LHCN-M2 (cell line): Measurements from ENCODE around the gene RIN3. TPM values are rescaled to one million over a fixed set of nuclear protein-coding genes. Genes with fewer than 3 reads are reported as not detected.
"Not testable (repeated sequence)": the region's sequence is repeated elsewhere in the genome, so short reads cannot be mapped to it uniquely, and the experiment has no call there.

Experiments used
- DNase-seq: peaks from one replicate; pipeline ENCODE4 v3.0.0-alpha.2; 2012; ENCODE audit warnings: low read depth
- total RNA-seq: library from RNA; depleted of rRNA; stranded (reverse); fragments of >200 nt; gene quantifications from 2 replicates; pipeline ENCODE4 v1.2.3, GENCODE V29; 2014

The RIN3 gene
- total RNA-seq, 1 experiment from 2014 or later = 1.5 TPM

DNA sequence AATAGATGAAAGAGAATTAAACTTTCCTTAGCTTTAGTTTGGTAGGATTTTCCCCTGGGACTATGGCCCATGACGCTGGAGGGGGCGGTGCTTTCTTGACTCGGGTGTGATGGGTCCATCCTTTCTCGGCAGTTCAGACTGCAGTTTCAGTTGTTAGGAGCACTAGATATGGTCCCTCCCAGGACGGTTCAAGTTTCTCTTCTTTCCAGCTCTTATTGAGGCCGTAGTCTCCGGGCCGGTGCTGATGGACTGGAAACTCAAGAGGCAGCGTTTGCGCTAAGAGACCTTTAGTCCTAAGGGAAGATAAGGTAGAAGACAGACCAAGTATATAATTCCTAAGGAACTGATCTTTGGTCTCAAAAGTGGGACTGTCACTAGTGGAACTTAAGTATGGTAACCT lies 111.2 kb downstream of the RIN3 start:
- no peak for DNase-seq

DNA sequence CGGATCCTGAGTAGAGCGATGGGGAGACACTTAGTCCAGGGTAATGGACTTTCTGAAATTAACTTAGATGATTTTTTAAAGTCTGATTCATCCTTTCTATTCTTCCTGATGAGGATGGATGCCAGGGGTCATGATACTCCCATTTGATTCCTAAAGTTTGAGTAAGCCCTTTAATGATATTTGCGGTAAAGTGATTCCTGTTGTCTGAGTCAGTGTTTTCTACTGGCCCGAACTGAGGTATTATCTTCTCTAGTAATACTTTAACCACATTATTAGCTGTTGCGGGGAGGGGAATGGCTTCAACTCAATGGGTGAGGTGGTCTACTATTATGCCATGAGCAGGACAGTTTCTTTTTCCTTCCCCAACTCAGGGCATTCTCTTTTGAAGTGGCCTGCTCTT lies 111.6 kb downstream of the RIN3 start:
- DNase-seq = peak; percentile 89

DNA sequence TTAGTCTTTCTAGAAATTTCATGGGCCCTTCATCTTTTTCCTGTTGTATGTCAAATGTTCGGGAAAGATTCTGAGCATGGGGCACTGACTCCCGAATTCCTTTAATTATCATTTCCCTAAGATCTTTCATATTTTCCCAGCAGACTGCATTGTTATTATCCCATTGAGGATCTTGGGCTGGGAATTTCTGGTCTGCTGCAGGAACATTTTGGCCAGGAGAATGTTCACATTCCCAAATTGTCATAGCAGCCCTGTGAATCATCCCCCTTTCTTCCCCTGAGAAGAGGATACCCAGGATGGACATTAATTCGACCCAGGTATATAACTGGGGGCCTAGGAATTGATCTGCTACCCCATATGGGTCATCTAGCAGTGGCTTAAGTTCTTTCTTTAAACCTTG lies 112.5 kb downstream of the RIN3 start:
- peak; percentile 53 for DNase-seq

DNA sequence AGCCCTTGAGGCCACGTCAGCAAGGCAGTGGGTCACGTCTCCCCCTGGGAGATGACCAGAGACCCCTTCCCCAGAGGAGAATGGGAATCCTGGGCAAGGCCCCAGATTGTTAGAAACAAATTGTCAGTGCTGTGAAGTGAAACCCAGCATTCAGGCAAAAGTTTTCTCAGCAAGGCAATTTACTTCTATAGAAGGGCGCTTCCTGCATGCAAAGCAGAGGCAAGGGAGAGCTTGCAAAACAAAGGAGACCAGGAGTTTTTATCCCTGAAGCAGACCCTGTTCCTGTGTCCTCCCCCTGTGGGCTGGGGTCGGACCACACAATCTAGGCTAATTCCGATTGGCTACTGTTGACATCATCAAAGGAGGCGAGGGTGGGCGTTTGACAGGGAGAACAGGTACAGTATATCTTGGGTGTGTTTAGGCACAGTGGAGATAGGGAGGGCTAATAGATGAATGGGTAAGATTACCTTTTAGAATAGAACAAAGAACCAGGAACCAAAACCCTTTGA lies 114.2 kb downstream of the RIN3 start:
- DNase-seq = no peak

DNA sequence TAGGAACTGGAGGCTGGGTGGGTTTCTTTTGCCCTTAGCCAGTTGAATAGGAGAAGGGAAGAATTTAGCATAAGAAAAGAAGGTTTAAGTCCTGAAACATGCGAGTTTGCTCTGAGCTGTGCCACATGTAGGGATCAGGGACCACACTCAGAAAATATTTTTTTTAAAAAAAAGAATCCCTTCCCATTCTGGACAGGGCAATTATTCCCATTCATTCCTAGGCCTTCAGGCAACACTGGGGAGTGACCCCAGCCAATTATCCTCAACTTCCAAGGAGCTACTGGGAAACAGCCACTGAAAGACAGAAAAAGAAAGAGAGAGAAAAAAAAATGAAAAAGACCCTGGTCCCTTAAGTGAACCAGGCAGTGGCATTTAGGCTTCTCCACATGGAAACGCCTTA lies 115.1 kb downstream of the RIN3 start:
- DNase-seq = no peak

DNA sequence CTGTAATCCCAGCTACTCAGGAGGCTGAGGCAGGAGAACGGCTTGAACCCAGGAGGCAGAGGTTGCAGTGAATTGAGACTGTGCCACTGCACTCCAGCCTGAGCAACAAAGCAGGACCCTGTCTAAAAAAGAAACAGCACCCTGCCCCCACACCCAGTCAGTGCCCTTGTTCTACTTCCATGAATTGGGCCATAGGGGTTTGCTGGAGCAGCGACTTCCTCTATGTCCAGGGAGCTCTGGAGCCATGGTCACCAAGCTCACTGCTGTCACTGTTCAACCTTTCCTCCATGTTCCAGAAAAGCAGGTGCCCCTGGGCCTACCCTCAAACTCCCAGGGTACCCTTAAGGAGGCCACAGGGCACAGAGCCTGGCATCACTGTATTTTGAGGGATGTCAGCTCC lies 116.8 kb downstream of the RIN3 start:
- no peak for DNase-seq

DNA sequence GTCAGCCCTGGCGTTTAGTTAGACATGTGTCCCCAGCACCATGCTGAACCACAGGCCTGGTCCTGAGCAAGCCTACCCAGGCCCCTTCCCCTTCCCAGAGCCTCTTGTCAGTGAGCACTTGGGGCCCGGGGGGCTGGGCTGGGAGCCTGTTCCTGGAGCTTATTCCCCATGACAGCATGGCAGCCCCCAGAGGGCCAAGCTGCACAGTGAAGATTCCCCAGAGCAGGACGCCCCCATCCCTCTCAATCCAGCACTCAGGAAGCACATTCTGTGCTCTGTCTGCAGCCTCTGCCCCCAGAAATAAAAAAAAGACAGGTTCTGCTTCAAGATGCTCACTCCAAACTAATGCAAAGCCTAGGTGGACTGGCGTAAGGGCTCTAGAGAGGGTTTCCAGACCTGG lies 117.5 kb downstream of the RIN3 start:
- no peak for DNase-seq

DNA sequence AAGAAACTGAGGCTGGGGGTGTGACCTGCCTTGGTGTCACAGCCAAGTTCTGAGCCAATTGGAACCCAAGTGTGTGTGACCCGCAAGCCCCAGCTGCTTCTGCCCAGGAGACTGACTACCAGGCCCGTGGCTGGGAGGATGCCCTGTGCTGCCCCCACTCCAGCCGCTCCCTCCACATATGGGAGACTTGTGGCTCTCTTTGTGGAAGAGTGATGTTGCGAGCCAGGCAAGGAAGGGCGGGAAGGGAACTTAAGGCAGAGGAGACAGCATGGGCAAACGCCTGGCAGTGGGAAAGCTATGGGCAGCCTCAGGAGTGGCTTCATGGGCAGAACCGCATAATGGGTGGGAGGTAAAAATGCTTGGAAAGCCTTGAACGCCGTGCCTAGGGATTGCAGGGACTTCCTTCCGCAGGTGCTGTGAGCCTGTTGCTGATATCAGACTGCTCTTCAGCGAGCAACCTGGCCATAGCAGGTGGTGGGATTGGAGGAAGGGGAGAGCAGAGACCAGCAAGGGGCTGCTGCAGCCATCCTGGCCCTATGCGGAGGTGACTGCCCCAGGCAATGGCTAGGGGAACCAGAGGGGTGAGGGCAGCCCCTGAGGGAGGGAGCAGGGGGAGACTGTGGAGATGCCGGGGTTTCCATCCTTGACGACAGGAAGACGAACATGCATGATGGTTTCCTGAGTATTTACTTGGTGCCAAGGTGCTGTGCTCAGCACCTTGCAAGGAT lies 119.1 kb downstream of the RIN3 start:
- no peak for DNase-seq

DNA sequence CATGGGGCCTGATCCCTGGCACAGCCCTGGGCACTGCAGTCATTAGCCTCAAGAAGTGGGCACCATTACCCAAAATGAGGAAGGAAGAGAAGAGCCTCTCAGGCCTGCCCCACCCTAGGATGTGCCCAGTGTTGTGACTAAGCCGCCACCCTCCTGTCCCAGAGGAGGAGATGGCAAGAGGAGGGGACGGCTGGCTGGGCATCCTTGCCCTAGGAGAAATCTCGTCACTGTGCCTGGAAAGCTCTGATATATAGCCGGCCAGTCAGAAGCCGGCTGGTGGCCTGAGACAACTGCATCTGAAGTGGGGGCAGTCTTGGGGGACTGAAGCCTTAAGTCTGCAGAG lies 119.7 kb downstream of the RIN3 start:
- DNase-seq = no peak

DNA sequence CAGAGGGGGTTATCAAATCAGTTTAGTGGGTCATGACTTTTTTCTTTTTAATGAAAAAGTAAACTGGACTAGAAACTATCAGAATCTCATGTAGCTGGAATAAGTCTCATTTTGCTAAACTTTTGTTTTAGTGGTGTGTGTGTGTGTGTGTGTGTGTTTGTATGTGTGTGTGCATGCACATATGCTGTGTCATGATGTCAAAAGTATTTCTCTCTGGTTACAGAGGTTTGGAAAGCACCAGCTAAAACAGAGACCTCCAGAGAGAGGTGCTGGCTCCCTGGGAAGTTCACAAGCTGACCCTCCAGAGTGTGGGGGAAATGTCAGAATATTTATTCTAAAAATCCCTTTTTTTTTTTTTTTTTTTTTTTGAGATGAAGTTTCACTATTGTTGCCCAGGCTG lies 120.1 kb downstream of the RIN3 start:
- no peak for DNase-seq

DNA sequence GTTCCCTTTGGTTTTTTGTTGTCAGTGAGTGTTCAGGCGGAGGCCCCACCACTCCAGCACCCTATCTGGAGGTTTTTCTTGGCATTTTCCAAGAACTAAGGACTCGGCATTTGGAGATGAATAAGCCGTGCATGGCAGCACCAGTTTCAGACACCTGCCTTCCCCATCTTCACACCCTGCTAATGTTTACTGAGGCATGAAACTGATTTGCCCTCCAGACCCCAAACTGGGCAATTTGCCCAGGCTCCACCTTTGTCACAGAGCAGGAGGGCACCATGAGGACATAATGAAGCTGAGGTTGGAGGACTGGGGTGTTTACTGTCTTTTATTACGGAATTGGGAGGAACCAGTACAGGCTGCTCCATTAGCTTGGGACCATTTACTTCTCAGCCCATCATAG lies 121.5 kb downstream of the RIN3 start:
- DNase-seq = no peak

DNA sequence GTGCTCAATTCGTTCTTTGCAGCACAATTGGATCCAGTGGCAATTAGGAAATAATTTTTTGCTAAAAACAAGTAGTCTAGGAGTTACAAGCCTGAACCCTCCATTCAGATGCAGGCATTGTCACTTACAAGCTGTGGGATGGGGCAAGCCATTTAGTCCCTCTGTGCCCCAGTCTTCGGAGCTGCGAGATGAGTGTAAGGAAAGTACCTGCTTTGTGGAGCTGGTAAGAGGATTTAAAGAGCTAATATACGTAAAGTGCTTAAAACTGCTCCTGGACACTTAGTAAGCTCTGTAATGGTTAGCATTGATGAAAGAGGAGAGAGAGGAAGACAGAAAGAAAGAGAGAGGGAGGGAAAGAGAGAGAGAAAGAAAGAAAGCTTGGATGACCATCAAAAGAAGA lies 122.3 kb downstream of the RIN3 start:
- DNase-seq = no peak

DNA sequence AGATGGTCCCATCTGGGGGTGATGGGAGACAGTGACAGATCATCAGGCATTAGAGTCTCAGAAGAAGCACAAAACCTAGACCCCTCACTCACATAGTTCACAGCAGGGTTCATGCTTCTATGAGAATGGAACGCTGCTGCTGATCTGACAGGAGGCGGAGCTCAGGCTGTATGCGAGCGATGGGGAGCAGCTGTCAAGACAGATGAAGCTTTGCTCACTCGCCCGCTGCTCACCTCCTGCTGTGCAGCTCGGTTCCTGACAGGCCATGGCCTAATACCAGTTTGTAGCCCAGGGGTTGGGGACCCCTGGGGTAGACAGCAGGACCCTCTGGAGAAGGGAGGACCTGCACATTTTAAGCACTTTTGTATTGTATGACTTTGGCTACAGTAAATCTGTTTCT lies 123.6 kb downstream of the RIN3 start:
- DNase-seq = peak; percentile 62

DNA sequence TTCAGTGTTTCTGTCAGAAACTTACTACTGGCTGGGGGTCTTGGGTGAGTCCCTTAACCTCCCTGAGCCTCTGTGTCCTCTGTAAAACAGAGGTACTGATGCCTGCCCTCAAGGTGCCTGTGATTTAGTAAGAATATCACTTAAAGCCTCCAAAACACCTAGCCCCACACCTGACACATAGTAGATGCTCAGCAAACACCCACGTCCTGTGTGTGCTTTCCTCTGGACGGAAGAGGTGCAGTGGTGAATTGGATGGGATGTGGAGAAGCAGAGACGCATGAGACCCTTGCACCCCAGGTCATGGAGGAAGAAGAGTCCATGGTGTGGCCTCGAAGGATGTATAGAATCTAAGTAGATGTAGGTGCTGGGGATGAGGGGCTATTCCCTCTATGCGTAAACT lies 124.3 kb downstream of the RIN3 start:
- DNase-seq = no peak

DNA sequence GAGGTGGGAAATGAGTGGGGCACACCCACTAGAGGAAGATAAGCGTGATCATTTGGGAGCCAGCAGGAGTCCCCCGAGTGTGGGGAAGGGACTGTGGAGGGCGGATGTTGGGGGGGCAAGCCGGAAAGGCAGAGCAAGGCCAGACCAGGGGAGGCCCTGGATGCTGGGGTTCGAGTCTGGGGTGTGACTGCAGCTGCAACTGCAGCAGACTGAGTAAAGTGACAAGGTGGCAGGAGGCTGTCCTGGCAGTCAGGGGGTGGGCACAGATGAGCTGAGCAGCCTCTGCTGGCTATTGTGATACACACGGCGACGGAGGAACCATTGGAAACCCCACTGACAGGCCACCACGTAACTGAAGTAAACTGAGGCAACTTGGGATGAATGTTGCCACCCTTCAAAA lies 124.7 kb downstream of the RIN3 start:
- no peak for DNase-seq

DNA sequence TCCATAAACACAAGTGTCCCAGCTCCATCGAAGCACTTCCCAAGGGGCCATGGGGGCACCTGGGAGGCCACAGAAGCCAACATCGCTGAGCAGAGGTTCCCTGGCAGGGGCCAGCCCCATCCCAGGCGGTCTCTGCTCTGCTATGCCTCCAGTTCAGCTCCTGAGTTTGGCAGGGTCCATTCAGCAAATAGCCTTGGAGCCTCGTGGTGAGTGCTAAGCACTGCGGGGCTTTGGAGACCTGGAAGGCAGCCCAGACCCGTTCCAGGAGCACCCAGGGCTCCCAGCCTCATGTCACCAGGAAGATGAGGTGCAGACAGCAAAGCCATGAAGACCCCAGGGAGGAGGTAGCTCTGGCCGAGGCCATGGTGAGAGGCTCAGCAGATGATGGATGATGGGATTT lies 125.3 kb downstream of the RIN3 start:
- no peak for DNase-seq

DNA sequence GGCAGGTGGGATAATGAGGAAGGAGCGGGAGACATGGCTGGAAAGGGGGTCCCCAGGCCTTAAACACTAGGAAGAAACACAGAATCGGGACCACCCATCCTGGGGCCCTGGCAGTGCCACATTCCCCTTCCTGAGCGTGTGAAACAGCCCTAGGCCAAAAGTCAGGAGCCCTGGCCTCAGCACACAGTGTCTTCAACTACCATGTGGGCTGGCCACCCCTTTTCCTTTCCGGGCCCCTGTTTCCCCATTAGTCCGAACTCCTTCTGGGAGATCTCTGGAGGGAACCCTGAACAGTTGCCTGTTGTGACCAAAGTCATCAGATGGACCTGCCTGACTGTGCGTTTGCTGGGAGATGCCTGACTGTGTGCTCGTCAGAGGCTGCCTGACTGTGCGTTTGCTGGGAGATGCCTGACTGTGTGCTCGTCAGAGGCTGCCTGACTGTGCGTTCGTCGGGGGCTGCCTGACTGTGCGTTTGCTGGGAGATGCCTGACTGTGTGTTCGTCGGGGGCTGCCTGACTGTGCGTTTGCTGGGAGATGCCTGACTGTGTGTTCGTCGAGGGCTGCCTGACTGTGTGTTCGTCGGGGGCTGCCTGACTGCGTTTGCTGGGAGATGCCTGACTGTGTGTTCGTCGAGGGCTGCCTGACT lies 126.0 kb downstream of the RIN3 start:
- DNase-seq = not testable (repeated sequence)

DNA sequence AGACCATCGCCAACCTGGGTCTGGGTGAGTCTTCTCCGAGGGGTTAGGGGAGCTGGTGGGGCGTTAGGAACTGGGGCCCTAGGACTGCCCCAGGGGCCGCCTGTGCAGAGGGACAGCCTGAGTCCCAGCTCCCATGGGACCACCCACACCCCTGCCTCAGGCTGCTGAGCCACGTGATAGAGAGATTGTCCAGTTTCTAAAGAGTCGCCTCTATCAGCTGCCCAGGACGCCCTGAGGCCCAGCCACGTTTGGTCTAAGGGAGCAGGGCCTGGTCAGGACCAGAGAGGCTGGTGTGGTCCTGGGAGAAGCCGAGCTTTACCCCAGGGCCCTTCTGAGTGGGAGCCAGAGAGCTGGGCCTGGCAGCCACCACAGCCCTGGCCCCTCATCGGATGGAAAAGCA lies 127.7 kb downstream of the RIN3 start:
- DNase-seq = no peak

DNA sequence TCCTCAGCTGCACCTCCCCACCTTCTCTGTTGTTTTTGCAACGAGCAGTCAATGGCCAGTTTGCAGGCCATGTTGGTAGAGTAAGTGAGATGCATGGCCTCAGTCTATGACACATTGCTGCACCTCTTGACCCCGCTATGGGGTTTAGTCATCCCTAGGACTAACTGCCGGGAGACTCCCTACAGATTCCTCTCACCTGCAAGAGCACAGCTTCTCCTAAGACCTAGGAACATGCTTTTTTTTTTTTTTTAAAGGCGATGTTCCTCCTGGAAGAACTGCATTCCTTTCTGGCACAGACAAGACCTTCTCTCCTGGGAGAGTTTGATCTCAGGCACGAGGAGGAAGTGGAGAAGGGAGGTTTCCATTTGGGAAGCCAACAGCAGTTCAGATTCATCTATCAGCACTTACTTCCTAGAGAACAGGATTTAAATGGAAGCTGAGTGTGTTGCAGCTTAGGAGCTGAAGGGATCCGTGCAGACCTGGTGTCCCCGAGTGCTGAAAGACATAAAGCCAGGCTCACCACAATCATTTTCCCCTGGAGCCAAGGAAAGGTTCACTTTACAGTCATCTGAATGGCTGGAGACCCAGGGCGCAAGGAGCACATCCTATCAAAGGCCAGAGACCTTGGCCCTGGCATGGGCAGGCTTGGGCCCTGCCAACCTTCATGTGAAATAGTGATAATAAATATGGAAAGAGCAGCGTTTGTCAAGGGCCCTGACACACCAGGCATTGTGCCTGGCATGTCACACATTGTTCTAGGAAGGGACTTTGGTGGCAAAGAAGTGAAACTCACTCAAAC lies 130.8 kb downstream of the RIN3 start:
- DNase-seq = peak; percentile 46

DNA sequence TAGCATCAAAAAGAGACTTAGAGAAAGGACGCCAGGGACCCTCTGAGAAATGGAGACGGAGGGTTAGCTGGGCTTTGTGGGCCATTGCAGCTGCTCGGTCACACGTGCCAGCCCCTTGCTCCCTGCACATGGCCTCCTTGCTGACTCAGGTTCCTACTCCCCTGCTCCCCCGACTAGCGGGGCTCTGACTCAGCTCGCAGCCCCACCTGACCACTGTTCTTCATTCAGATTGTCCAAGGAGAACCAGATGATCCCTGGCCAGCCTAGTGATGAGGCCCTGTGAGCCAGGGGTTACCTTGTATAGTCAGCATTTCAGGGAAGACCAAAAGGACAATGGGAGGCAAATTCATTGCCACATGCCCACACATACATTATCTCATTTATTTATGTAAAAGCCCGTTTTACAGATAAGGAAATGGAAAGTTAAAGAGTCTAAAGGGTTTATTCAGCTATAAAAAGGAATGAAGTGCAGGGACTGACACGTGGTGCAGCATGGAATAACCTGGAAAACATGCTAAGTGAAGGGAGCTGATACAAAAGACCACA lies 131.5 kb downstream of the RIN3 start:
- no peak for DNase-seq

DNA sequence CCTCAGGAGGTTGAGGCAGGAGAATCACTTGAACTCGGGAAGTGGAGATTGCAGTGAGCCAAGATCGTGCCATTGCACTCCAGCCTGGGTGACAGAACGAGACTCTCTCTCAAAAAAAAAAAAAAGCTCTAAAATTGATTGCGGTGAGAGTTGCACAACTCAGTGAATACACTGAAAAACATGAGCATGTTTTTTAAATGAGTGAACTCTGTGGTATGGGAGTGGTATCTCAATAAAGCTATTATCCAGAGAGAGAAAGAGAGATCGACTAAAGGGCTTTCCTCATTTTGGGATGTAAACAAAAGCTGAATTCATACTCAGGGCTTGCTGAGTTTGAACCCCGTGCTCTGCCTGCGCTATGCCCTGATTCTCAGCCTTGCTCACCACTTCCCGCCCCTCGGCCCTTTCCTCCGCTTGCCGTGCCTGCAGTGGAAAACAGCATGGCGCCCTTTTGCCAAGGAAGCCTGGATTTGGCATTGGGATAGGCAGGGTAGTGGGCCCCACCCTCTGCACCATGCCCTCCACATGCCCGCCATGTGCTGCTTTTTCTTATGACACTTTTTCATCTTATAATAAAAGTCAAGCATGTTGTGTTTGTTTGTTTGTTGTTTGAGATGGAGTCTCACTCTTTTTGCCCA lies 132.4 kb downstream of the RIN3 start:
- DNase-seq = peak; percentile 34
